ENCODE measurements around the gene CCDC157. TPM values are rescaled to one million over a fixed set of nuclear protein-coding genes. Genes with fewer than 3 reads are reported as not detected.
A peak's percentile ranks its signal among the peaks of the same experiment; 100 is the strongest.

Gene CCDC157
- total and polyA plus RNA-seq, 8 donors = 1.1 to 8.2 (median 1.4) TPM

GRCh38 chr22:30328466-30329049 lies 28.2 kb upstream of the CCDC157 start:
- Histone ChIP-seq H3K36me3 (peaks cover 0 to 15% (median 5%) of the 10 kb centered on the region in 3 donors), H3K27me3 (no peaks in the 10 kb centered on the region), H3K9me3 (no peaks in the 10 kb centered on the region), H3K4me3 (no peak overlapping the region), H3K27ac (peak overlapping the region in 2 of 4 donors; percentile 86 to 88), H3K4me1 (peaks cover 0 to 31% (median 18%) of the 10 kb centered on the region in 3 donors)
- no peak for TF ChIP-seq CTCF (IDR thresholded peaks at IDR 0.05)
- intact Hi-C loops (cut with DNase I) = no loop called here
- ATAC-seq (no peak), DNase-seq (no peak), FAIRE-seq (no peak)
- 78 to 82% methylated on average over 3 of the region's 3 CpGs for WGBS, 2 donors

GRCh38 chr22:30332551-30332950 lies 24.3 kb upstream of the CCDC157 start:
- 79 to 81% methylated on average over 5 of the region's 5 CpGs for WGBS, 2 donors
- DNase-seq (no peak), ATAC-seq (no peak), FAIRE-seq (no peak)
- Histone ChIP-seq H3K4me3 (no peak overlapping the region), H3K36me3 (peaks cover 6 to 55% (median 41%) of the 10 kb centered on the region in 3 donors), H3K9me3 (no peaks in the 10 kb centered on the region), H3K4me1 (peaks cover 0 to 7% (median 6%) of the 10 kb centered on the region in 3 donors), H3K27ac (no peak overlapping the region), H3K27me3 (no peaks in the 10 kb centered on the region)
- TF ChIP-seq CTCF (IDR thresholded peaks at IDR 0.05) = no peak
- intact Hi-C loops (cut with DNase I) = no loop called here

GRCh38 chr22:30332994-30333706 lies 23.7 kb upstream of the CCDC157 start:
- Histone ChIP-seq H3K4me1 (peaks cover 0 to under 1% (median under 1%) of the 10 kb centered on the region in 3 donors), H3K4me3 (no peak overlapping the region), H3K36me3 (peaks cover 6 to 61% (median 47%) of the 10 kb centered on the region in 3 donors), H3K9me3 (no peaks in the 10 kb centered on the region), H3K27ac (no peak overlapping the region), H3K27me3 (no peaks in the 10 kb centered on the region)
- DNase-seq = no peak
- TF ChIP-seq CTCF (IDR thresholded peaks at IDR 0.05) = no peak
- intact Hi-C loops (cut with DNase I) = no loop called here
- ATAC-seq = no peak
- FAIRE-seq = no peak
- WGBS, 2 donors = 86 to 91% methylated on average over 2 of the region's 2 CpGs

GRCh38 chr22:30333707-30334087 lies 23.1 kb upstream of the CCDC157 start:
- FAIRE-seq (no peak), DNase-seq (no peak), ATAC-seq (no peak)
- H3K27me3 ChIP-seq = no peaks in the 10 kb centered on the region
- H3K4me1 ChIP-seq = no peaks in the 10 kb centered on the region
- intact Hi-C loops (cut with DNase I) = no loop called here
- peaks cover 6 to 66% (median 53%) of the 10 kb centered on the region in 3 donors for H3K36me3 ChIP-seq
- 90 to 91% methylated on average over 3 of the region's 3 CpGs for WGBS, 2 donors
- TF ChIP-seq CTCF (IDR thresholded peaks at IDR 0.05) = no peak
- H3K27ac ChIP-seq = no peak overlapping the region
- no peaks in the 10 kb centered on the region for H3K9me3 ChIP-seq
- H3K4me3 ChIP-seq = no peak overlapping the region

- 98% methylated on average over 4 of the region's 4 CpGs for WGBS, 2 donors
- Histone ChIP-seq H3K27ac (no peak overlapping the region), H3K4me1 (no peaks in the 10 kb centered on the region), H3K36me3 (peaks cover 6 to 76% (median 62%) of the 10 kb centered on the region in 3 donors), H3K9me3 (no peaks in the 10 kb centered on the region), H3K4me3 (no peak overlapping the region), H3K27me3 (no peaks in the 10 kb centered on the region)
- DNase-seq (no peak), ATAC-seq (no peak), FAIRE-seq (no peak)
- no peak for TF ChIP-seq CTCF (IDR thresholded peaks at IDR 0.05)
- intact Hi-C loops (cut with DNase I) = no loop called here
Observed at GRCh38 chr22:30334646-30335045, 22.2 kb upstream of the CCDC157 start.

Measured in pancreas (tissue), 10 donors.